ENCODE data around the gene LDHAL6B. TPM values are rescaled to one million over a fixed set of nuclear protein-coding genes. Genes with fewer than 3 reads are reported as not detected.

LDHAL6B gene
- total and polyA plus RNA-seq, 2 donors (not counting 1 experiment from before 2014, with no cell fraction given) = not detected

DNA sequence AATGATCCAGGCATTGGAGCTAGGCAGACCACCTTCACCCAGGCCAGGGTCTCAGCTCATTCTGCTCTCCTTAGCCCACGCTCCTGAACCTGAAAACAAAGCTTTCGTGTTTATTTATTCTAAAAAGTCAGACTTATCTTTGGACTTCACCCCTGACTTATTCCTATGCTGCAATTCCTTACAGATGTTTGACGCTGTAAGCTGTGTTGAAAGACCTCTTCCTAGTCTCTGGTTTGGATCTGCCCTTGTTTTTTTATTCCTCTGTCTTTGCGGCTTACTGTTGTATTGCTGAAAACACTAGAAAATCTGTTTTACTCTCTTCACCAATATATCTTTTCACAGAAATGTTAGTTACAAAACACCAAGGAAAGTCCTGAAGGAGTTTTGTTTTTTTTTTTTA is 40.5 kb upstream of the LDHAL6B start:
- no peak overlapping the region for H3K4me3 ChIP-seq (replicated peaks in 1 of 4; ENCODE audit: control extremely low read depth in 1 of 4, insufficient read depth in 1 of 4, low read depth in 3 of 4, low read length in 4 of 4)
- no peak overlapping the region for H3K4me2 ChIP-seq (ENCODE audit: extremely low read depth, insufficient read depth, low read length)
- no peak overlapping the region for H3K9ac ChIP-seq (ENCODE audit: insufficient read depth, low read length)
- H3K4me1 ChIP-seq (ENCODE audit: control insufficient read depth, extremely low read depth, insufficient read depth, low read length) = peaks cover 15% of the 10 kb centered on the region
- H3K9me3 ChIP-seq (ENCODE audit: control insufficient read depth, insufficient read depth, low read depth, low read length) = no peaks in the 10 kb centered on the region
- no peak overlapping the region for H2AFZ ChIP-seq (ENCODE audit: low read length)
- peaks cover 7% of the 10 kb centered on the region for H3K36me3 ChIP-seq (ENCODE audit: control insufficient read depth, insufficient read depth, low read length)
- no peaks in the 10 kb centered on the region for H4K20me1 ChIP-seq (ENCODE audit: control insufficient read depth, extremely low read depth, insufficient read depth, low read length)
- TF ChIP-seq EZH2 (IDR thresholded peaks at IDR 0.05; ENCODE audit: low read length, missing control alignments) = no peak
- TF ChIP-seq, protein P1, sequence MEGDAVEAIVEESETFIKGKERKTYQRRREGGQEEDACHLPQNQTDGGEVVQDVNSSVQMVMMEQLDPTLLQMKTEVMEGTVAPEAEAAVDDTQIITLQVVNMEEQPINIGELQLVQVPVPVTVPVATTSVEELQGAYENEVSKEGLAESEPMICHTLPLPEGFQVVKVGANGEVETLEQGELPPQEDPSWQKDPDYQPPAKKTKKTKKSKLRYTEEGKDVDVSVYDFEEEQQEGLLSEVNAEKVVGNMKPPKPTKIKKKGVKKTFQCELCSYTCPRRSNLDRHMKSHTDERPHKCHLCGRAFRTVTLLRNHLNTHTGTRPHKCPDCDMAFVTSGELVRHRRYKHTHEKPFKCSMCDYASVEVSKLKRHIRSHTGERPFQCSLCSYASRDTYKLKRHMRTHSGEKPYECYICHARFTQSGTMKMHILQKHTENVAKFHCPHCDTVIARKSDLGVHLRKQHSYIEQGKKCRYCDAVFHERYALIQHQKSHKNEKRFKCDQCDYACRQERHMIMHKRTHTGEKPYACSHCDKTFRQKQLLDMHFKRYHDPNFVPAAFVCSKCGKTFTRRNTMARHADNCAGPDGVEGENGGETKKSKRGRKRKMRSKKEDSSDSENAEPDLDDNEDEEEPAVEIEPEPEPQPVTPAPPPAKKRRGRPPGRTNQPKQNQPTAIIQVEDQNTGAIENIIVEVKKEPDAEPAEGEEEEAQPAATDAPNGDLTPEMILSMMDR (conservative IDR thresholded peaks at IDR 0.05 in 1 of 2, IDR thresholded peaks at IDR 0.05 in 1 of 2; ENCODE audit: low read depth in 1 of 2, low read length in 2 of 2) = no peak
- H3K27me3 ChIP-seq (ENCODE audit: control insufficient read depth, insufficient read depth, low read length) = no peaks in the 10 kb centered on the region
- no peak overlapping the region for H3K27ac ChIP-seq (ENCODE audit: insufficient read depth, low read length)
- peak in 1 of 2 donors; percentile 53 for DNase-seq (ENCODE audit: low read depth in 2 of 2)
- no peaks in the 10 kb centered on the region for H3K79me2 ChIP-seq (ENCODE audit: control insufficient read depth, insufficient read depth, low read length)

DNA sequence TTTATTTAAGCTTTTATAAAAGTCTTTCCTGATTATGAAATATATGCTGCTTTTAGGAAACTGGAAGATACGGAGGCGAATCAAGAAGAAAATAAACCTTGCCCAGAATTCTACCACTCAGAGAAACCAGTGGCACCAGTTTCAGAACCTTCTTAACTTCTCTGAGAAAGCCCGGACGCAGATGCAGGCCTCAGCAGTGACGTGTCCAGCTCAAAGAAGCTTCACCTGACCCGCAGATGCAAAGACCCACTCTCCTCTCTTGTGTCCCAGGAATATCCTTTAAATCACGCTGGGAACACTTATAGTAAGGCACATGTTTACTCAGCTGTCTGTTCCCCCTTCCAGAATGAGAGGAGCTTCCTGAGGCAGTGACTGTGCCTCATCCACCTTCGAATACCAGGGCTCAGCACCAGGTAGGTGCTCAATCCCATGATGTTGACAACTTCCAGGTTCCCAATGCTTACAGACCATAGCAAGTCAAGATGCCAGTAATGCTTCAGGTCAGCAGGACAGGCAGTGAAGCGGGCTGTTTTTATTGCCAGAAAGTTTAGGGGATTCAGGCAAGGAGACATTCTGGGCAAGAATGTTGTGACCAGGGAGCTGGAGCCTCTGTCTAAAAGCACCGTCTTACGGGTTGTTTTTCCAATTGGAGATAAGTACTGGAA is 39.9 kb upstream of the LDHAL6B start:
- peaks cover 15% of the 10 kb centered on the region for H3K4me1 ChIP-seq (ENCODE audit: control insufficient read depth, extremely low read depth, insufficient read depth, low read length)
- H3K4me2 ChIP-seq (ENCODE audit: extremely low read depth, insufficient read depth, low read length) = no peak overlapping the region

DNA sequence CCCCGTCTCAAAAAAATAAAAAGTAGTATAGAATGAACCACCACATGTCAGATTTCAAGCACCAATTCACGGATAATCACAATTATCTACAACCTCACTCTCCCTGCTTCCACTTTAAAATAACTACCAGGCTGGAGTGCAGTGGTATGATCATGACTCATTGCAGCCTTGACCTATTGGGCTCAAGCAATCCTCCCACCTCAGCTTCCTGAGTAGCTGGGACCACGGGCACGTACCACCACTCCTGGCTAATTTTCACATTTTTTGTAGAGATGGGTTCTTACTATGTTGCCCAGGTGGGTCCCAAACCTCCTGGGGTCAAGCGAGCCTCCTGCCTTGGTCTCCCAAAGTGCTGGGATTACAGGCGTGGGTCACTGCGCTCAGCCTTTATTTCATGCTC is 38.1 kb upstream of the LDHAL6B start:
- Histone ChIP-seq H3K4me2 (ENCODE audit: extremely low read depth, insufficient read depth, low read length) (no peak overlapping the region), H3K4me3 (replicated peaks in 1 of 4; ENCODE audit: control extremely low read depth in 1 of 4, insufficient read depth in 1 of 4, low read depth in 3 of 4, low read length in 4 of 4) (no peak overlapping the region), H3K79me2 (ENCODE audit: control insufficient read depth, insufficient read depth, low read length) (no peaks in the 10 kb centered on the region), H3K27ac (ENCODE audit: insufficient read depth, low read length) (peak overlapping the region; percentile 40), H2AFZ (ENCODE audit: low read length) (no peak overlapping the region), H3K9me3 (ENCODE audit: control insufficient read depth, insufficient read depth, low read depth, low read length) (no peaks in the 10 kb centered on the region), H3K4me1 (ENCODE audit: control insufficient read depth, extremely low read depth, insufficient read depth, low read length) (peaks cover 15% of the 10 kb centered on the region), H4K20me1 (ENCODE audit: control insufficient read depth, extremely low read depth, insufficient read depth, low read length) (no peaks in the 10 kb centered on the region), H3K36me3 (ENCODE audit: control insufficient read depth, insufficient read depth, low read length) (peaks cover 5% of the 10 kb centered on the region), H3K9ac (ENCODE audit: insufficient read depth, low read length) (no peak overlapping the region), H3K27me3 (ENCODE audit: control insufficient read depth, insufficient read depth, low read length) (no peaks in the 10 kb centered on the region)
- peak; percentile 57 to 76 for DNase-seq (ENCODE audit: low read depth in 2 of 2)
- TF ChIP-seq, protein P1 (conservative IDR thresholded peaks at IDR 0.05 in 1 of 2, IDR thresholded peaks at IDR 0.05 in 1 of 2; ENCODE audit: low read depth in 1 of 2, low read length in 2 of 2) = no peak
- TF ChIP-seq EZH2 (IDR thresholded peaks at IDR 0.05; ENCODE audit: low read length, missing control alignments) = no peak

More for the DNA sequence above, 39.9 kb upstream of the LDHAL6B start:
- Histone ChIP-seq H3K36me3 (ENCODE audit: control insufficient read depth, insufficient read depth, low read length) (peaks cover 6% of the 10 kb centered on the region), H3K9ac (ENCODE audit: insufficient read depth, low read length) (no peak overlapping the region), H3K27me3 (ENCODE audit: control insufficient read depth, insufficient read depth, low read length) (no peaks in the 10 kb centered on the region), H2AFZ (ENCODE audit: low read length) (no peak overlapping the region), H3K9me3 (ENCODE audit: control insufficient read depth, insufficient read depth, low read depth, low read length) (no peaks in the 10 kb centered on the region), H4K20me1 (ENCODE audit: control insufficient read depth, extremely low read depth, insufficient read depth, low read length) (no peaks in the 10 kb centered on the region), H3K79me2 (ENCODE audit: control insufficient read depth, insufficient read depth, low read length) (no peaks in the 10 kb centered on the region), H3K4me3 (replicated peaks in 1 of 4; ENCODE audit: control extremely low read depth in 1 of 4, insufficient read depth in 1 of 4, low read depth in 3 of 4, low read length in 4 of 4) (no peak overlapping the region), H3K27ac (ENCODE audit: insufficient read depth, low read length) (no peak overlapping the region)
- DNase-seq (ENCODE audit: low read depth in 2 of 2) = no peak
- TF ChIP-seq EZH2 (IDR thresholded peaks at IDR 0.05; ENCODE audit: low read length, missing control alignments) = no peak
- TF ChIP-seq, protein P1 (conservative IDR thresholded peaks at IDR 0.05 in 1 of 2, IDR thresholded peaks at IDR 0.05 in 1 of 2; ENCODE audit: low read depth in 1 of 2, low read length in 2 of 2) = no peak

Data from fibroblast of lung (primary cell).